Endothelial cell of hepatic sinusoid (primary cell): ENCODE measurements around the gene FEM1C.

Source experiments
- in situ Hi-C: cut with HindIII; loops from 2 replicates; pipeline ENCODE4 v1.10.0; 2017; ENCODE audit warnings: low sequenced_read_pairs

FEM1C gene

GRCh38 chr5:115524199-115524847, 20.3 kb downstream of the FEM1C start:
- in situ Hi-C loops, result no loop called here

- in situ Hi-C loops, result no loop called here
These were observed 21.7 kb downstream of the FEM1C start for GRCh38 chr5:115522832-115523403.

GRCh38 chr5:115520191-115520590, 24.4 kb downstream of the FEM1C start:
- in situ Hi-C loops, result no loop called here

GRCh38 chr5:115516372-115516771, 28.2 kb downstream of the FEM1C start:
- in situ Hi-C loops, result no loop called here

DNA sequence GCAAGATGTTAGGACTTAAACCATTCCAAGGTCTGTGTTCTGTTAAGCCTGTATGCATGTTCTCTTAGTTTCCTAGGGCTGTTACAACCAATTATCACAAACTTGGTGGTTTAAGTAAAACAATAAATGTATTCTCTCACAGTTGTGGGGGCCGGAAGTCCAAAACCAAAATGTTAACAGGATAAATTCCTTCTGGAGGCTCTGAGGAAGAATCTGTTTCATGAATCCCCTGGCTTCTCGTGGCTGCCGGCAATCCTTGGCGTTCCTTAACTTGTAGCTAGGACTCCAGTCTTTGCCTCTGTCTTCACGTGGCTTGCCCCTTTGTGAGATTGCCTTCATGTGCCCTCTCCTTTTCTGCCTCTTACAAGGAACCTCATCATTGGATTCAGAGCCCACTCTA, 30.4 kb downstream of the FEM1C start:
- in situ Hi-C loops, result no loop called here

GRCh38 chr5:115511632-115512031, 32.9 kb downstream of the FEM1C start:
- in situ Hi-C loops, result no loop called here

DNA sequence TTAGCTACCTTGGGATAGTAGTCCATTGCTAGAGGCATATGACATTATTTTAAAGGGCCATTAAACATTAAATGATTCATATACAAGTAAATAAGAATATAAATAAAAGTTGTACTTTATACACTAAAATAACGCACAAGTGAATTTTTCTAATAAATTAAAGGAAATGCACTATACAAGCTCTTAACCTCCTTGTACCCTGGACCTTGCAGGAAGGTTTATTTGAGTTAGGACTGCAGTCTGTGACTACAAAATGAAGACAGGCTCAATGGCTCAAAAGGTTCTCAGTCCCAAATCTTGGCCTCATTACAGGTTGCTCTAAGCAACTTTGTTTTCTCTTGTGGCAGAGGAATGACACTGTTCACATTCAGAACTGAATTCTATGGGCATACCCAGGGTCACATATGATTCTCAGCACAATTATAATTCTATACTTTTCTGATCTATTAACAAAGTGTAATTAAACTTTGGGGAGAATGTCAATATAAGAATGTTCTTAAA, 34.4 kb downstream of the FEM1C start:
- in situ Hi-C loops, result no loop called here

DNA sequence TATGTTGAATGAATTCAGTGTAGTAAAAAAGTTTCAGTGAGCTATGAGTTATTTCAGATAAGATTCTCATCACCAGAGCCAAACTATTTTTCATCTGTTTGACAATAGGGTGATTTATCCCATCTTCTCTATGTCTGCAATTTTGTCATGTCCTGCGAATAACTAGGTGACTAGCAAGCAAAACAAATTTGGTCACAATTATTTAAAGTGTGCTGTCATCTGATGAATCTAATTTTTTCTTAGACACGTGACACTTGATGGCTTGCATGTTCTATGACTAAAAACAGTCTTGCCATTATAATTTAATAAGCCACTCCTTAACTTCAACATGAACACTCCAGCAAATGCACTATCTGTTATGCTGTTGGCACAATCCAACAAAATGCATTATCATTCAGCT, 35.0 kb downstream of the FEM1C start:
- in situ Hi-C loops, result no loop called here

GRCh38 chr5:115507681-115508080, 36.9 kb downstream of the FEM1C start:
- in situ Hi-C loops, result no loop called here

GRCh38 chr5:115503420-115503819, 41.2 kb downstream of the FEM1C start:
- in situ Hi-C loops, result no loop called here

DNA sequence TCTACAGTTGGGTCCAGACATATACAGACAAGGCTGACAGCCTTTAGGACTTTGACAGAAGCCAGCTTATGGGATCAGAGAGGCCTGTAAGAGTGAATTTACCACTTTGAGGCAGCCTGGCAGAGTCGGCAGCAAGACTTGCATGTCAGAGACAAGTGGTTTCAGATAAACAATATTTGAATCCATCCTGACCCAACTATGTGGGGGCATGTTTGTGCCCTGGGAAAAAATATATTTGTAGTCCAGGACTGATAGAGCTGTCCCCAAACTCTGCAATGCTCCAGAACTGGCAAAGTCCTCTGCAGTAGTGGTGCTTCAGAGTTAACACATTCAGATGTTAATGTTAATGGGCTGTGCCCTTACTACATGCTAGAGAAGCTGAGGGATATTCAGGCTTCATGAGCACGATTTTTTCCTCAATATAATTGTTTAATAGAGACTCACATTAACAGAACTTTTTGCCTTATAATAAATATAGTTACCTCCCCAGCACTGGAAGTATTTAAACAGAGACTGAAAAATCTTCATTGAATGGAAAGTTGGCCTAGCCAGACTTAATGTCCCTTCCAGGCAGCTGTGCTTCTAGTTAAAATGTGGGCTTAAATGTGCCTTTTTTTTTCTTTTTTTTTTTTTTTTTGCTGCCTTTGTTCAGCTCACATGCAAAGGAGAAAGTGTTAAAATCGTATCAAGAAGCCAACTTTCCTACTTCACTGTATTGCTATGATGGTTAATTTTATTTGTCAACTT, 42.9 kb downstream of the FEM1C start:
- in situ Hi-C loops, result no loop called here

DNA sequence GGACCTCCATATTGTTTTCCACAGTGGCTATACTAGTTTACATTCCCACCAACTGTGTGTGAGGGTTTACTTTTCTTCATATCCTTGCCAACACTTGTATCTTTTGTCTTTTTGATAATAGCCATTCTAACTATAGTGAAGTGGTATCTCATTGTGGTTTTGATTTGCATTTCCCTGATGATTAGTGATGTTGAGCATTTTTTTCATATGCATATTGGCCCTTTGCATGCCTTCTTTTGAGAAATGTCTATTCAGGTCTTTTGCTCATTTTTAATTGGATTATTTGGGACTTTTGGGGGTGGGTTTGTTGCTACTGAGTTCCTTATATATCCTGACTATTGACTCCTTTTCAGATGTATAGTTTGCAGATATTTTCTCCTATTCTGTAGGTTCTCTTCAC, 44.4 kb downstream of the FEM1C start:
- in situ Hi-C loops, result no loop called here

GRCh38 chr5:115496936-115497576, 47.5 kb downstream of the FEM1C start:
- in situ Hi-C loops, result no loop called here

DNA sequence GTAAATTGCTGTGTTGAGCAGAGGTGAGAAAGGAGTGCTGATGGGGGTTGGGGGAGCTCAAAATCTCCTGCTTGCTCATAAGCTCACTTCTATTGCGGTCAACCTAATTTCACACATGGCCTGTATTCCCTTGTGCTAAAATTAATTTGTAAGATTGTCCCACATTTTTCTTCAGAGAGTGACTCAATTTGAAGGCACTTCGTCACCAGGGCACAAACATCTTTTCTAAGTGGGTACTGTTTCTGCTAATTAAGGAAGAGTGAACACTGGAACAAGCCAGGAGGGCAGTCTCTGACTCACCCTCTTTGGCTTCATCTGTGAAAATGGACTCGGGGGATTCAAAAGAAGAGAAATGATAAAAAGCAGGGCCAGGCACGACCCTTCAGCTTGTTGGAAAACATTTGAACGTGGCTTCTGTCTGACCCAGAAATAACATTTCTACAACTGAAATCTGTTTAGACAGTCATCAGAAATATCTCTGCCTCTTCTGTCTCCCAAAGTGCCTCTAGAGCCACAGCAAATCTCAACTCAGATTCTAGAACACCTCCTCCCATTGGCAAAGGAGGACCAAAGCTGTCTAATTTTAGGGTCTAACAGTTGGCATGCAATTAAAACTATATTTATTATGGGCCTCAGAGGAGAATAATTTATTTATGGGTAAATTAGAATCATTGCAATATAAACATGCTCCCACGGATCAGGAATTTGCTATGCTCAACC, 49.8 kb downstream of the FEM1C start:
- in situ Hi-C loops, result no loop called here

DNA sequence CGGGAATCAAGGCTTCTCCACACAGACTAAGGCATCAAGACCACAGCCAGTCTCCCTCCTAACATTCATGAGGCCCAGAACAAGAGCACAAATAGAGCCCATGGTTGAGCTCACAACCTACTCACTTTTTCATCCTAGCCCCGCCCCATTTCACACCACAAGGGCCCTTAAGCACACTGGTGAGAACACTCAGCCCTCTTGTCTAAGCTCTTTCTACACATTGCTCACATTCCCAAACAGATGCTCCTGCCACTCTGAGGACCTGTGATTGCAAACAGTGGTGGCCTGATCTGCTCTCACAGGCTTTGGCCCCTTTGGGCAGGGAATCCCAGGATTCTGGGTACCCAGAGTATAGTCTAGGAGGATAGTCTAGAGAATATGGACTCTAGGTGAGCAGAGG, 54.0 kb downstream of the FEM1C start:
- in situ Hi-C loops, result no loop called here

- in situ Hi-C loops, result no loop called here
These were observed 54.8 kb downstream of the FEM1C start for GRCh38 chr5:115489733-115490132.

DNA sequence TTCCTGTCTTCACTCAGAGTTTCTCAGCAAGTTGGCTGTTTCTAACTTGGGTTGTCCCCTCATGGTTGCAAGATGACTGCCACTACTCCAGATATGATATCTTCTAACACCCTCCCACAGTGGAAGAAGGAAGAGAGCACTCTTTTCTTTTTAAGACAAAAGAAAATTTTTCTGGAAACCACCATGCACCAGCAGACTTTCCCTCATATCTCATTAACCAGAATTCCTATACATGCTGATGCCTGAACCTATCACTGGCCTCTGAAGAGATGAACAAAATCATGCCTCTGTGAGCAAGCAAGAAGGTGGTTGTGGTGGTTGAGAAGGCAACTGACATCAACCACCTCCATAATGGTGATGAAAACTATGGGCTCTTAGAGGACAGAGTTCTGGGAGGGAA, 56.8 kb downstream of the FEM1C start:
- in situ Hi-C loops, result no loop called here

DNA sequence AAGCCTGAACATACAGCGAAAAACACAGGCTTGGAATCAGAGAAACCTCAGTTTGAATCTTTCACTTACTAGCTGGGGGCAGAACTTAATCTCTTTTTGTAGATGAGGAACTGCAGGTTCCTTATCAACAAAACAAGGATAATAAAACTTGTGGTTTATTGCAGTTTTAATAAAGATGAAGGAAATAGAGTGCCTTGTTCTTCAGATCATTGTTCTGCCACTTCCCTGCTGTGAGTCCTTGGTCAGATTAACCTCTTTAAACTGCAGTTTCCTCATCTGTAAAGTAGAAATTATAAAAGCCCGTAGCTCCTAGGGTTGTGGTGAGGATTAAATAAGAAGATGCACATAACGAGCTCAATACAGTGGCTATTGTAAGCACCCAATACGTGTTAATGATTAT, 57.4 kb downstream of the FEM1C start:
- in situ Hi-C loops, result no loop called here

- in situ Hi-C loops, result no loop called here
These were observed 57.8 kb downstream of the FEM1C start for GRCh38 chr5:115486728-115487127.

GRCh38 chr5:115484368-115484767, 60.2 kb downstream of the FEM1C start:
- in situ Hi-C loops, result no loop called here

DNA sequence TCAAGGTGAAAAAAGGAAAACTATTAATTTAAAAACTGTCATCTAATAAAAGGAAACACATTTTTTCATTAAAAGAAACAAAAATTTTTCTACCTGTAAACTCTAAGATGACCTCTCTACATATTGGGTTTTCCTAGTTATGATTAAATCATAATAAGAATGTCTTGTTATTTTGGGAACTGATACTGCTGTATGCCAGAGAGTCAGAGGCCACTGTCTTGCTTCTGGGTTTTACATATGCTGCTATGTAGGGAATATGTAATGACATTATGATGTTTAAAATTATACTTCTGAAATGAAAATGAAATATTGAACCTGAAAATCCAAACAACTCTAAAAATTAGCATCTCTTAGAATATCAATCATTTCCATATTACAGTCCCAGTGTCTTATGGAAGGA, 63.7 kb downstream of the FEM1C start:
- in situ Hi-C loops, result no loop called here
